NCI-H345 (cell line): ENCODE measurements around the gene CALML5.

Experiments used
- DNase-seq: peaks from one replicate; lab custom pipeline; 2025; lab: John Stamatoyannopoulos, UW

The CALML5 gene

DNA sequence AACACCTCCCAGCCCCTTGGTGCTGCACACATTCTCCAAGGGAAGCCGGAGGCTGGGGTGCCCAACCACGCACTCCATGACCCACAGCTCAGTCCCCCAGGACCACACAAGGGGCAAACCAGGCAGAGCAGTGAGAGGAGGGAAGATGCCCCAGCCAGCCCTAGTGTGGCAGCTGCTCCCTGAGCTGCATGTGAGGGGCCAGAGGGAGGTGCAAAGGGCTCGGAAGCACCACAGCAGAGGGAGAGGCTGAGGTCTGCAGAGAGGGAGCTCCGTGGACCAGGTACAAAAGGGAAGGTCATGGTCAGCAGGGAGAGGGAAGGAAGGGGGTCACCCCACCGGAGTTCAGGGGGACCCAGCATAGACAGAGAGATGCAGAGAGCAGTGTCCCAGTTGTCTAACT, 1.5 kb upstream of the CALML5 start:
- DNase-seq = no peak

DNA sequence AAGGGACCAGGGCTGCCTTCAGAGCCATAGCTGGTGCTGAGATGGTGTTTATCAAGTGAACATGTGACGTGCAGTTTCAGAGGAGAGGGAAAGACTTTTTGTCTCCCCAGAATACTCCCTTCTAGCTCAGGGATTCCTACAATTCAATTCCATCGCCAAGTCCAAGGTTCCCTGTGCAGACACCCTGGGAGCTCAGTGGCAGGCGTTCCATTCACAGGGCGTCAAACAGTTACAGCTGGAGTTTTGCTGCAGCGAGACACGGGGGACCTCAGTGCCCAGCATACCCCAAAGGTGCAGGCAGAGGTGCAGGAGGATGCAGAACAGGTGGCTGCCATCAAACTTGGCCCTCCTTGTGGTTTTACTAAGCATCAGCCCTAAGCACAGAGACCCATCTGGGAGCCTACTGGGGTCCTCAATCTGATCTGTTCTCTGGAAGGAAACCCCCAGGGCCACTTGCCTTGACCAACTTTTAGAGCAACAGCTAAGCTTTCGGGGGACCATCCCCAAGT, 846 bp upstream of the CALML5 start:
- no peak for DNase-seq

DNA sequence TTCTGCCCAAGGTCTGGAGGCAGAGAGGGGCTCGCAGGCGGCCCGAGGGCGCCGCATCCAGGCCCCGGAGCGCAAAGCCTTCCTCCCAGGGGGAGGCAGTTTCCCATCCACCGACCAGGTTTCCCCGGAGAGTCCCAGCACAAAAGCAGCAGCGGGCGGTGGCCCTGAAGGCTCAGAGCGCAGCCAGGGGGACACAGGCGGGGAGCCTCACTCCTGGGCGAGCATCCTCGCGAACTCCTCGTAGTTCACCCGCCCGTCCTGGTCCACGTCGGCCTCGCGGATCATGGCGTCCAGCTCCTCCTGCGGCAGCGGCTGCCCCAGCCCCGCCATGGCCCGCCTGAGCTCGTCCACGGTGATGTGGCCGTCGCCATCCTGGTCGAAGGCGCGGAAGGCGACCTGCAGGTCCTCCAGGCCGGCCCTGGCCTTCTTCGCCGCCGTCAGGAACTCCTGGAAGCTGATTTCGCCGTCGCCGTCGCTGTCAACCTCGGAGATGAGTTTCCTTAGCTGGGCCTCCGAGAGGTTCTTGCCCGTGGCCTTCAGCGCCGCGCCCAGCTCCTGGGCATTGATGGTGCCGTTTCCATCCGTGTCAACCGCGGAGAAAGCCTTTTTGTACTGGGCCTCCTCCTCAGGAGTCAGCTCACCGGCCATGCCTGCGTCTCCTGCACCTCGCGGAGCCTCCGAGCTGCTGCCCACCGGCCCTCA, 428 bp downstream of the CALML5 start:
- no peak for DNase-seq

DNA sequence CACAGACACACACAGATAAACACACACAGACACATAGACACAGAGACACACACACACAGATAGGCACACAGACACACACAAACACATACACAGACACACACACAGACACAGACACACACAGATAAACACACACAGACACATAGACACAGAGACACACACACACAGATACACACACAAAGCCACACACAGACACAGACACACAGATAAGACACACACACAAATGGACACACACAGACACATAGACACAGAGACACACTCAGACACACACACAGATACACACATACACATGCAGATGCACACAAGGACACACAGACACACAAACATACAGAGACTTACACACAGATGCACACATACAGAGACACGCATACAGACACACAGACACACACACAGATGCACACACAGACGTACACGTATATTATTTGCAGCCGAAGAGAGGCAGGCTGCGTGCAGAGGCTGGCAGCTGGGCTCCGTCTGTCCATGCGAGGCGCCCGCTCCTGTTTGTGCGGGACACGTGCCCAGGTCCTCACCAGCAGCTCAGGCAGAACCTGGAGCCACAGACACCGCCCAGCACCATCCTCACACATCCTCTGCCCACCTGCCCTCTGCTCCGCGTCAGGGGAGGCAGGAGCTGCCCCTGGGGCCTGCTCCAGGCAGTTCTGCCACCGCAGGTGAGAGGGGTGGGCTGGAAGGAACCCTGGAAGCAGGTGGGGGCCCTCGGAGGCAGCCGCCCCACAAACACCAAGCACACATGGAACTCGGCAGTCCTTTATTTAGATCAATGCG, 1.2 kb downstream of the CALML5 start:
- DNase-seq = no peak

DNA sequence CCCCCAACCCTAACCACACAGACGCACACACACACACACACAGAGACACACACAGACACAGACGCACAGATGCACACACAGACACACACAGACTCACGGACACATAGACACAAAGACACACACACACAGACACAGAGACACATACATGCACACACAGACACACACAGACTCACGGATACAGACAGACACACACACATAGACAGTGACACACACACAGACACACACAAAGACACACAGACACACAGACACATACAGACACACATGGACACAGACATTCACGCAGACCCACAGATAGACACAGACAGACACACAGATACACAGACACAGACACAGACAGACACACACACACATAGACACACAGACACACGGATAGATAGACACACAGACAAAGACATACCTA, 2.1 kb downstream of the CALML5 start:
- no peak for DNase-seq

DNA sequence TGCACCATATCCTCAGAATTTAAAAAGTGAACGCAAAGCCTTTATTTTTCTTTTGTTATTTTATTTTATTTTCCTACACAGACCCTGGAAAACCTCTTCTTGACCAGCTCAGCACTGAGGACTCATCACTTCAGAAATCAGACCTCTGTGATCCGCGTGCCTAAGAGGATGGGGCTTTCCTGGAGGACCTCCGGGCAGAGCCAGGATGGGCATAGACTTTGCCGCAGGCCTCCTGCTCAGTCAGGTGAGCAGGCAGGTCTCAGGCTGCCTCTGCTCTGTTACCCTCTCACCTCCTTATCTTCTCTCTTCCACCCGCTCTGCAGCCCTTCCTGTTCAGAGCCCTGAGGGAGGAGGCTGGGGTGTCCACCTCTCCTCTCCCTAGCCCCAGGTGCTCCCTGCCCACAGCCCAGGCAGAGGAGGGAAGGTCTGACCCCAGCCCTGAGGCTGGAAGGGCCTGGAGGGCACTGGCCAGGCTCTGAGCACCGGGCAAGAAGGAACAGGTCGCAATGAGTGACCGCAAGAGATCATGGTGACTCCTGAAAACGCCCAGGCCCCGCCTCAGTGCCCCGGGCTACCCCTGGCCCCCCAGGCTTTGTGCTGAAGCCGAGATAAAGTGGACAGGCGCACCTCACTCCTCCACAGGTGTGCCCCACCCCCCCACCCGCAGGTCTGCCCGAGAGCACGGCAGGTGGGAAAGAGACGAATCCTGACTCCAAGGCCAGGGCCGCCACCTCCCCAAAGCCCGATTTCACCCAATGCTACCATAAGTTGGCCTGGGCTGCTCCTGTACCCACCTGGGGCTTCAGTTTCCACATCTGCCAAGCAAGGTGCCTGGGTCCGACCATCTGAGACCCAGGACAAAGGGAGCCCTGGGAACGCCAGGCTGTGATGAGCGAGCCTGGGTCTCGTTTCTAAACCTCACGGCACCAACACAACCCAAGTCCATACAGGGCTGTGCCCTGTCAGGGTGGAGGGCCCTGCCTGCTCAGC, 2.8 kb downstream of the CALML5 start:
- DNase-seq = no peak

DNA sequence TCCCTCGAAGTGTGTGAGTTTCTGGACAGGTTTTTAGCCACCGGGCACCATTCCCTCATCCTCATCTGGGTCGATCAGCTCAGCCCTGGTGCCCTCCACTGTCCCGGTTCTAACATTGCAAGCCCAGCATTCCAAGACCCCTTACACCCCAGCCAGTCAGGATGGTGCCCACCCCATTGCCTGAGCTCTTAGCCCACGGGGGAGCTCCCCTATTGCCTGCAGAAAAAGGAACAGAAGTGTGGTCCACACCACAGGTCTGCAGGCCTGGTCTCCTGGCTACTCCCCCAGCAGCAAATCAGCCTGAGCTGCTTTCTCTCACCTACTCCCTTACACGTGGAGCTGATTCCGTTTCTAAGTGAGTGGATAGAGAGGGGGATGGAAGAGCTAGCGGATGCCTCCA, 4.8 kb downstream of the CALML5 start:
- no peak for DNase-seq

DNA sequence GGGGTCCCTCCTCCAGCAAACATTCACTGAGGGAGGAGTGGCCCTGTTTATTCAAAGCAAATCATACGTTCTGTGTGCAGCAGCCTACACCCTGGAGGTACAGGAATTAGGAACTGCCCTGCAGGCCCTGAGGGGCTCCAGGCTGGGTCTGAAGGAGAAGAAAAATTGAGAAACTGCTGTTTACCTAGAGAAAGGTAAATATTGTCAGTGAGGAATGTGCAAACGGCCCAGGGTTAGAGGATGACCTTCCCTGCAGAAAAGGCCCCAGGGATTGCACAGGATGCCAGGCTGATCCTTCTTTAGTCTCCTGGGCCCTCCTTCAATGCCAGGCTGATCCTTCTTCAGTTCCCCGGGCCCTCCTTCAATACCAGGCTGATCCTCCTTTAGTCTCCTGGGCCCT, 5.7 kb downstream of the CALML5 start:
- no peak for DNase-seq

DNA sequence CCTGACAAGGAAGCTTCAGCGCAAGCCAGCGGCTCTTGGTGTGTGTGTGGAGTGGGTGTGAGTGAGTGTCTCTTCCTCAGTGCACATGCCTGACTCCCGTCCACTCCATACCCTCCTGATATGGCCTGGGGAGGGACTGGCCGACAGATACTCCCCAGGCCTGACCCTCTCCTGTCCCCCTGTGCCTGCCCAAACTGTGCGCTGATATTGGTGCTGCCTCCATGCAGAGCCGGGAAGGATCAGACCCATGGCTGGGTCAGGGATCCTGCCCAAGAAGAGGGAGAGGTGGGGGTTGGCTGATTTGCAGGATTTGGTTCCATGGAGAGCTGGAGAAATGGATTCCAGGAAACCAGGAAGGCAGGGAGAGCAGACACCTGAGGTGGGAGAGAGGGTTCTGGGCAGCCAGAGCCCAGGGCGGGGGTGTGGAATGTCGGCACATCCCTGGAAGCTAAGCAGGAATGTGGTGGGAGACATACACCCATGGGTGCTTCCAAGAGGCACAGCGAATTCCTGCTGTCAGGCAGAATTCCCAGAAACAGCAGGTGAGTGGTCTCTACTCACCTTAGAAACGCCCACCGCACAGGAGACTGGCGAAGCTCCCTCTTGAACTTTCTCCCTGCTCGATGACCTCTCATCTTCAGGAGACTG, 6.3 kb downstream of the CALML5 start:
- no peak for DNase-seq

DNA sequence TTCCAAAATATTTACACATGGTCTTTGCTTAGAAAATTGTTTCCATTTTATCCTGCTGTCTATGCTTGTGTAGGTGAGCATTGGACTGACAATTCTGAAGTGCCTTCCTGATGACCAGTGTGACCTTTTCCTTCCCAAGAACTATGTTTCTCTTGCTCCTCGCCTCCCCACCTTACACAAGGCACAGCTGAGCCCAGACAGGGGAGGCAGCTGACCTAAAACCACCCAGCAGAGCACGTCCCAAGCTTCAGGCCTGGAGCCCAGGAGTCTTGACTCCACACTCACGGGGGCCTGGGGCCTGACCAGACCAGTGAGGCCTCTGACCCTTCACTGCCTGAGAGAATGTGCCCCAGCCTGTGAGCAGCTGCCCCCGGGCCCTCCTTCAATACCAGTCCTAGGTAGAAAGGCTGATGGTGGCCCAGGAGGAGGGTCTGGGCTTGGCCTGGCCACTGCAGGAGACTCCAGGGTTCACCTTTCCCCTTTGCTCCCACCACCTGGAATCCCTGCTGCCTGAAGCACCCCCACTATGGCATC, 7.0 kb downstream of the CALML5 start:
- no peak for DNase-seq

DNA sequence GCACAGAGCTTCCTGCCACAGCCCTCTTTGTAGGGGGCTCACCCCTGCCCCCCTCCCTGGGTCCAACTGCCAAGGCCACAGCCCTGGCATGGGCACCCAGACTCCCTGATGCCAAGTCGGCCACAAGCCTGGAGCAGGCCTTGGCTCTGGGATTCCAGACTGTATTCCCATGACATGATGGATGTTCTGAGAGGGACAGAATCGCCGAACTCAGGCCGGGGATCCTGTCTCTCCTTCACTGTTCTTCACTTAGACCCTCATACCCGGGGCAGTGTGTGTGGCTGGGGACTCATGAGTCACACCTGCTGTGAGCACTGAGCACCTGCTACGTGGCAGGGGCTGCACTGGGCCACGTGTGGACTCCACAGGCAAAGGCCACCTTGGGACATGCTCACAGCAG, 7.9 kb downstream of the CALML5 start:
- no peak for DNase-seq

DNA sequence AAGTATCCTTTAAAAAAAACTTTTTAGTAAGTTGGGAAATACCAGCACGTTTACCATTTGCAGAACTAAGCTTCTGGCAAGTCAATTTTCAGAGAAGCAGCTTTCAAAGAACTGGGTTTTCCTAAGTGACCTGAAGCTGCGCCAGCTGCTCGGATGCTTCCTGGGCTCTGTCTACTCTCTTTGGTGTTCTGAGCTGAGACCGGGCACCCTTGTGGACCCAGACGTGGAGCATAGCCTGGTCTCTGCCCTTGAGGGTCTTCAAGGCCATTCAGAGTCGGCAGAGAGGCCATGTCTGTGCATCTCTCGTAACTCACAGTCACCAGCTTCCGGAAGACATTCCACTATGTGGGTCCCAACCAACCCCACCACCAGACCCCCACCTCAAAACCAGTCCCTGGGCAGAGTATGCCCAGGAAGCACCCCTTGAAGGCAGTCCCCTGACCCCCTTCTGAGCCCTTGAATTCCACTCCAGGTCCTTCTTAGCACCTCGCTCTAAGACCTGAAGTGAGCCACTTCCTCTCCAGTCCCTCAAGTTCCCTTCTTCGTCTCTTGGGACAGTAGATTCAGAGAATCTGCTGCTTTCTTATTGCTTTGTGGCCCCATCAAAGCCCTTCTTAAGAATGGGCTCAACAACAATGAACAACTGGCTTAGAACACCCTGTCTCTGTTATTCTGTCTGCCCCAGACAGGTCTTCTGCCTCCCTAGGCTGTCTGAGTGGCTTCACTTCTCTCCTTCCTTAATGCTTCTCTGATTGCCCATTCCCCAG, 8.5 kb downstream of the CALML5 start:
- no peak for DNase-seq

DNA sequence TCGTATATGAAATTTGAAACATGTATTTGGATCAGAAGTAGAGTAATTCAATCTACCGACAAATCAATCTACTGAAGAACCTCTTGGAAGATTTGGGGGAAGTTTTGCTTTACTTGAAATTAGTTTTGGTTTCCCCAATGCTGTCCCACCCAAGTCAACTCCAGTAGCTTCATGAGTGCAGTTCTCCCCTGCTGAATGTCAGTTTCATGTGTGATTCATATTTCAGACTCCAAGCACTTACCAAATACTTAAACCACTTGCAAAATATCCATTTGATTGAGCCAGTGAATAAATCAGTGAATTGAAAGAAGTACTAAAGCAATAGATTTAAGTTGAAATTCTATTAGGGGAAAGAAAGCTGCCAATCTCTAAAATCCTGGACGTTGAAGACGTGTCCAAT, 9.3 kb downstream of the CALML5 start:
- no peak for DNase-seq

DNA sequence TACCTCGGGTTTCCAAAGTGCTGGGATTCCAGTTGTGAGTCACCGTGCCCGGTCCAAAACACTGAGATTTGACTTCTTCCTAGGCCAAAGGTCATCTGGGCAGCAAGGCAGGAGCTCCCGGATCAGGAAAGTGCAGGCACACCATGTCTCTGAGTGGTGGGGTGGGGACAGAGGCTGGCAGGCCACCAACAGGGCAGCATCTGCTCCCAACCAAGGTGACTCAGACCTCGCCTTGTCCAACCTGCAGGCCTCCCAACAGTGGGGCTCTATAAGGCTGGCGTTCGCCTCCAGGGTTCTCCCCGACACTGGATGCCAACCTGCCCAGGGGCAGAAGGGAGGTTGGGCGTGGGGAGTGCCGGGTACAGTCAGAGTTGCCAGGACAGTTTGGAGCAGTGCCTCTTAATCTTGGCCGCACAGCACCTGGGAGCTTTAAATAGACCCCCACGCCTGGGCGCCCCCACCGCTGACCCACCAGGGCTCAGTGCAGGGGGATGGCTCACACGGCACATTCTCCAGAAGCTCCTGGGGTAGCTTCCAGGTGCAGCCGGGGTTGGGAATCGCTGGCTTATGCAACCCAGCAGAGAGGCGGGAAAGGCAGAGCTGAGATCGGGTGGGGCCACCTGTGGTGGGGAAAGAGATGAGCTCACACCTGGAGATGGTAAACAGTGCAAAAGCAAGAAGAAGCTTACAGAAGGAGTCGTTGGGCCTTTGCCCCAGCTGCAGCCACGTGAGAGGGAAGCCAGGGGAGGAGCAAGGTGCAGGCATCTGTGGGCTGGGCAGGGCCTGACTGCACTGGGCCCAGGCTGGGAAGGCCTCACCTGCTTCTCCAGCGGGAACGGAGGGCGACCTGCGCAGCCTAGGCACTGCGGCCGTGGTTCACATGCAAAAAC, 10.9 kb downstream of the CALML5 start:
- peak; percentile 40 for DNase-seq

DNA sequence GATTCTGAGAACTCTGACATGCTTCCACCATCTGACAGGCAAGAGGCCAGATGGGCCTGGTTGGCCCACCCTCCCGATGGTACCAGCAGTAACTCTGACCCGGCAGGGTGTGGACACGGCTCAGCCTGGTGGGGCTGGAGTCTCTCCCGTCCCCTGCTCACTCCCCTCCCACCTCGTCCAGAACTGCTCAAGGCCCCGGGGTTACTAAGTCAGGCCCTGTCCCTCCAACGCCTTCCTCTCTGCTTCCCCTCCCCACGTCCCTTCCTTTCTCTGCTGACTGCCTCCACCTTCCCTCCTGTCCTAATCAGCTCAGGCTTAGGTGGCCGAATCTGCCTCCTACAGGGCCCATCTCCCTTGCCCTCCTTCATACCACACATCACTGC, 12.5 kb downstream of the CALML5 start:
- no peak for DNase-seq

DNA sequence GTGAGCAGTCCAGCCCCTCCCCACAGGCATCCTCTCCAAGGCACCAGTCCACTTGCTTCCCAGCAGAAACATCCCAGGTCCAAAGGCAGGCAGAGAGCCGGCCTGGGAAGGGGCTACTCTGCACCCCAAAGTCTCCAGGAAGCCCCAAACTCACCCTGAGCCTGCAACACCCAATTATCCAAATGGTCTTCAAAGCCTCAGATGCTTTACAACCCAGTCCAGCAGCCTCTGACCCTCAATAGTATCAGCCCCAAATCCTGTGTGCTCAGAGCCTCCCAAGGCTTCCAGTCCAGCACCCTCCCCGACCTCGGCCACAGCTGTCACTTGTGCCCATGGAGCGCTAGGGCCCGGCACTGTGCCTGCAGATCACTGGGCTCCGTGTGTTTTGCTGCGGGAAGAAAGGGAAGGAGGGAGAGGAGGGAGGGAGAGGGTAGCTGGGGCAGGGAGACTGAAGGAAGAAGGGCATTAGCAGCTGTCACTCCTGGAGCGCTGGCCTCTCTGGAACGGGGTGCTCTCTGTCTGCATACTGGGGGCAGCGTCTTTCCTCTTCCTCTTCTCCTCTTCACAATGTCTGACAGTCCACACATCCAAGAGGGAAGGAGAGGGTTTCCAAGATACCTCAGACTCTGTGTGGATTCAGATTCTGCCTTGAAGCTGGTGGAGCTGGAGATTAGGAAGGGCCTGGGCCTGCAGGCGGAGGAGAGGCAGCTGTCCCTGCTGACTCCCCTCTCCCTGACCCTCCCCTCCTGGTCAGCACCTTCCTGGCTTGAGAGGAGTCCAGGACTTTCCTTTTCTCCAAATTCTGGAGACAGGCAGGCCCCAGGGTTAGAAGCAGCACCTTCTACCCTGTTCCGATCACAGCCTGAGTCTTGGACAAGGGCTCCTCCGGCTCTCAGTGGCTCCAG, 13.2 kb downstream of the CALML5 start:
- no peak for DNase-seq

DNA sequence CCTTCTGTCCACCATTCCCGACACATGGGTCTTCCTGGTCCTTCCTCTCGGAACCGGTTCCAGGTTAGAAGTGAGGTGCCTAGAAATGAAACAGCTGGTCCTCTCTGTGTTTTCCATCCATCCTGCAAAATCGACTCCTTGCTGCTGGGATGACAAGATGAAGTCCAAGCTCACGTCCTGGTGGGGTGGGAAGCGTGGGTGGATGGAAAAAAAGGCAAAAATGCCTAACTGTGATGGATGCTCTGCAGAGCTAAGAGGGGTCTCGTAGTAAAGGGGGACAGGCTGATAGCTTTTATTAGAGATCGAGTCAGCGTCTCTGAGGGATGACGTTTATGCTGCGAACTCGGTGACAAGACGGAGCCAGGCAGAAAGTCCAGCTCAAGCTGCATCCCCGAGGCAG, 14.1 kb downstream of the CALML5 start:
- DNase-seq = no peak

DNA sequence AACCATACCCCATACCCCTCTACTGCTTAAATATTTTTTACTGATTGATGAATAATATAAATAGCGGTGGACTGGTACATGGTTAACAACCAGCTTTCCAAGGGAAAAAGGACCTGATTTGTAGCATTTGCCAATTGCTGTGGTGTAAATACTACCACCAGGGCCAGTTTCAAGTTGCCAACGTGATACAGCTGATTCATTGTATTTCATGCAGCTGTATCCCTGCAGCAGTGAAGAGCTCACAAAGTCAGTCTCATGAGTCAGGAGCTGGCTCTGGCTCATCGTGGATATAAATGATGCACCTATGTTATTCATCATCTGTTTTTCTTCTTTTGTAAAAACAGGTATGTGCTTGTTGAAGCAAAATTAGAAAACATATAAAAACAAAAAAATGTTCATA, 15.2 kb downstream of the CALML5 start:
- no peak for DNase-seq

DNA sequence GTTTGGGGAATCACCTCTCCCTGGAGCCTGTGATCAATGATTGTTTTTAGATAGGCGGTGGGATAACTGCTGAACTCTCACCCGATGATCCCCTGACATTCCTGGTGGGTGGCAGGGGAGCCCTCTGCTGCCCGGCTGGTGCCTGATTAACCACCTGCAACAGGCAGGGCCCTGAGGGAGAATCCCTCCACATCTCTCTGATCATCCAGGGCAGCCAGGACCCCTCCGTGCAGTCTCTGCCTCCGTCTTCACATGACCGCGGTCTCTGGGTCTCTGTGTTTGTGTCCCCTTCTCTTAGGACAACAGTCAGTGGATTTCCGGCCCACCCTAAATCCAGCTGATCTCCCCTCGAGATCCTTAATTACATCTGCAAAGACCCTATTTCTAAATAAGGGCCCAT, 17.4 kb downstream of the CALML5 start:
- no peak for DNase-seq
